ENCODE results near the gene PPP6C. TPM values are rescaled to one million over a fixed set of nuclear protein-coding genes. Genes with fewer than 3 reads are reported as not detected.

The PPP6C gene
- total and polyA plus RNA-seq, 2 experiments from 2014 or later: 31.9 to 46.4 TPM

DNA sequence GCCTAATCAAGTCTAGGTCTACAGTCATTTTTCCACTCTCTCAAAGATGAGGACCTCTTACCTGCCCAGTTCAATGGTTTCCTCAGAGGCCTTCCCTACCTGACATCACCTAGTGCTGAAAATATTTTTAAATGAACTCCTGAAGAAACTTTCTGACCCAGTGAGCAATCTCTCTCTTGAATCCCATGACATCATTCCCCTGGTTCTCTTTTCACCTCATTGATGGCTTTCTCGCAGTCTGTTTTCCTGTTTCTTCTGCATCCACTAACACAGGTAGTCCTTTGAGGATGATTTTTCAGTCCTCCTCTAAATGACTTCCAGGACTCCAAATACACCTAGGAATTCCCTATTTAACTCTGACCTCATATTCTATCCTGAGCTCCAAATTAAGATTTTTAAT, 86.6 kb downstream of the PPP6C start:
- no peak overlapping the region for H3K27ac Mint-ChIP-seq
- peaks cover 2% of the 10 kb centered on the region; the same call in 1 of the 2 replicates for H3F3A ChIP-seq (replicated peaks; ENCODE audit: low read depth)

DNA sequence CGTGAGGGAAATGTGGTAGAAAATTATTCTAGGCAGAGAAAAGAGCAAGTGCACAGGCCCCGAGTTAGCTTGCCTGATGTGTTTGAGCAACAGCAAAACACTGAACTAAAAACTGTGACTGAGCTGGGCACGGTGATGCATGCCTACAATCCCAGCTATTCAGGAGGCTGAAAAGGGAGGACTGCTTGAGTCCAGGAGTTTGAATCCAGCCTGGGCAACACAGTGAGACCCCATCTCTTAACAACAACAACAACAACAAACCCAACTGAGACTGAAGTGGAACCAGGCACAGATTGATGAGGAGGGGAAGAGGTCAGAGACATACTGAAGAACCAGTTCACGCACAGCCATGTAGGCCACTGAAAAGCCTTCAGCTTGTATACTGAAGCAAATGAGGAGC, 88.8 kb downstream of the PPP6C start:
- H3K4me3 ChIP-seq: no peak overlapping the region
- peaks cover 14% of the 10 kb centered on the region; the same call in 1 of the 2 replicates for H4K20me1 ChIP-seq (replicated peaks; ENCODE audit: insufficient read depth)
- Mint-ChIP-seq H3K9me3 (no peaks in the 10 kb centered on the region; the same call in 2 of the 3 replicates), H3K4me3 (no peak overlapping the region), H3K4me1 (peaks cover 4% of the 10 kb centered on the region; the same call in 1 of the 3 replicates), H3K36me3 (ENCODE audit: low read depth) (peaks cover 14% of the 10 kb centered on the region), H3K27me3 (ENCODE audit: insufficient read depth, low read depth, poor library complexity) (peaks cover 3% of the 10 kb centered on the region), H3K27ac (no peak overlapping the region)
- no peak overlapping the region for H2AFZ ChIP-seq
- DNase-seq (ENCODE audit: low spot score): no peak
- no peak overlapping the region for H3K4me2 ChIP-seq
- no peak overlapping the region for H3K27ac ChIP-seq (ENCODE audit: low read depth)
- H3K9me2 ChIP-seq (ENCODE audit: insufficient read depth): no peaks in the 10 kb centered on the region
- H3F3A ChIP-seq (replicated peaks; ENCODE audit: low read depth): peaks cover 2% of the 10 kb centered on the region; the same call in 1 of the 2 replicates
- TF ChIP-seq, protein P1, sequence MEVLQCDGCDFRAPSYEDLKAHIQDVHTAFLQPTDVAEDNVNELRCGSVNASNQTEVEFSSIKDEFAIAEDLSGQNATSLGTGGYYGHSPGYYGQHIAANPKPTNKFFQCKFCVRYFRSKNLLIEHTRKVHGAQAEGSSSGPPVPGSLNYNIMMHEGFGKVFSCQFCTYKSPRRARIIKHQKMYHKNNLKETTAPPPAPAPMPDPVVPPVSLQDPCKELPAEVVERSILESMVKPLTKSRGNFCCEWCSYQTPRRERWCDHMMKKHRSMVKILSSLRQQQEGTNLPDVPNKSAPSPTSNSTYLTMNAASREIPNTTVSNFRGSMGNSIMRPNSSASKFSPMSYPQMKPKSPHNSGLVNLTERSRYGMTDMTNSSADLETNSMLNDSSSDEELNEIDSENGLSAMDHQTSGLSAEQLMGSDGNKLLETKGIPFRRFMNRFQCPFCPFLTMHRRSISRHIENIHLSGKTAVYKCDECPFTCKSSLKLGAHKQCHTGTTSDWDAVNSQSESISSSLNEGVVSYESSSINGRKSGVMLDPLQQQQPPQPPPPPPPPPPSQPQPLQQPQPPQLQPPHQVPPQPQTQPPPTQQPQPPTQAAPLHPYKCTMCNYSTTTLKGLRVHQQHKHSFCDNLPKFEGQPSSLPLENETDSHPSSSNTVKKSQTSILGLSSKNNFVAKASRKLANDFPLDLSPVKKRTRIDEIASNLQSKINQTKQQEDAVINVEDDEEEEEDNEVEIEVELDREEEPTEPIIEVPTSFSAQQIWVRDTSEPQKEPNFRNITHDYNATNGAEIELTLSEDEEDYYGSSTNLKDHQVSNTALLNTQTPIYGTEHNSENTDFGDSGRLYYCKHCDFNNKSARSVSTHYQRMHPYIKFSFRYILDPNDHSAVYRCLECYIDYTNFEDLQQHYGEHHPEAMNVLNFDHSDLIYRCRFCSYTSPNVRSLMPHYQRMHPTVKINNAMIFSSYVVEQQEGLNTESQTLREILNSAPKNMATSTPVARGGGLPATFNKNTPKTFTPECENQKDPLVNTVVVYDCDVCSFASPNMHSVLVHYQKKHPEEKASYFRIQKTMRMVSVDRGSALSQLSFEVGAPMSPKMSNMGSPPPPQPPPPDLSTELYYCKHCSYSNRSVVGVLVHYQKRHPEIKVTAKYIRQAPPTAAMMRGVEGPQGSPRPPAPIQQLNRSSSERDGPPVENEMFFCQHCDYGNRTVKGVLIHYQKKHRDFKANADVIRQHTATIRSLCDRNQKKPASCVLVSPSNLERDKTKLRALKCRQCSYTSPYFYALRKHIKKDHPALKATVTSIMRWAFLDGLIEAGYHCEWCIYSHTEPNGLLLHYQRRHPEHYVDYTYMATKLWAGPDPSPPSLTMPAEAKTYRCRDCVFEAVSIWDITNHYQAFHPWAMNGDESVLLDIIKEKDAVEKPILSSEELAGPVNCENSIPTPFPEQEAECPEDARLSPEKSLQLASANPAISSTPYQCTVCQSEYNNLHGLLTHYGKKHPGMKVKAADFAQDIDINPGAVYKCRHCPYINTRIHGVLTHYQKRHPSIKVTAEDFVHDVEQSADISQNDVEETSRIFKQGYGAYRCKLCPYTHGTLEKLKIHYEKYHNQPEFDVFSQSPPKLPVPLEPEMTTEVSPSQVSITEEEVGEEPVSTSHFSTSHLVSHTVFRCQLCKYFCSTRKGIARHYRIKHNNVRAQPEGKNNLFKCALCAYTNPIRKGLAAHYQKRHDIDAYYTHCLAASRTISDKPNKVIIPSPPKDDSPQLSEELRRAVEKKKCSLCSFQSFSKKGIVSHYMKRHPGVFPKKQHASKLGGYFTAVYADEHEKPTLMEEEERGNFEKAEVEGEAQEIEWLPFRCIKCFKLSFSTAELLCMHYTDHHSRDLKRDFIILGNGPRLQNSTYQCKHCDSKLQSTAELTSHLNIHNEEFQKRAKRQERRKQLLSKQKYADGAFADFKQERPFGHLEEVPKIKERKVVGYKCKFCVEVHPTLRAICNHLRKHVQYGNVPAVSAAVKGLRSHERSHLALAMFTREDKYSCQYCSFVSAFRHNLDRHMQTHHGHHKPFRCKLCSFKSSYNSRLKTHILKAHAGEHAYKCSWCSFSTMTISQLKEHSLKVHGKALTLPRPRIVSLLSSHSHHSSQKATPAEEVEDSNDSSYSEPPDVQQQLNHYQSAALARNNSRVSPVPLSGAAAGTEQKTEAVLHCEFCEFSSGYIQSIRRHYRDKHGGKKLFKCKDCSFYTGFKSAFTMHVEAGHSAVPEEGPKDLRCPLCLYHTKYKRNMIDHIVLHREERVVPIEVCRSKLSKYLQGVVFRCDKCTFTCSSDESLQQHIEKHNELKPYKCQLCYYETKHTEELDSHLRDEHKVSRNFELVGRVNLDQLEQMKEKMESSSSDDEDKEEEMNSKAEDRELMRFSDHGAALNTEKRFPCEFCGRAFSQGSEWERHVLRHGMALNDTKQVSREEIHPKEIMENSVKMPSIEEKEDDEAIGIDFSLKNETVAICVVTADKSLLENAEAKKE (CRISPR knock-in tag; IDR thresholded peaks at IDR 0.05): no peak
- TF ChIP-seq REST (IDR thresholded peaks at IDR 0.05; ENCODE audit: unreplicated experiment) (no peak), POLR2AphosphoS5 (IDR thresholded peaks at IDR 0.05; ENCODE audit: low read depth) (no peak), EZH2 (IDR thresholded peaks at IDR 0.05; ENCODE audit: low read depth, unreplicated experiment) (no peak), CREB1 (CRISPR knock-in tag; IDR thresholded peaks at IDR 0.05; ENCODE audit: low read depth) (no peak)
- no peak for ATAC-seq
- H3K4me1 ChIP-seq (ENCODE audit: insufficient read depth): no peaks in the 10 kb centered on the region
- no peaks in the 10 kb centered on the region; the same call in 1 of the 2 replicates for H3K36me3 ChIP-seq (ENCODE audit: insufficient read depth)
- no peaks in the 10 kb centered on the region for H3K27me3 ChIP-seq (ENCODE audit: insufficient read depth)
- peaks cover 50% of the 10 kb centered on the region for H3K79me2 ChIP-seq (replicated peaks; ENCODE audit: insufficient read depth)

More for the DNA sequence above, 86.6 kb downstream of the PPP6C start:
- Histone ChIP-seq H4K20me1 (replicated peaks; ENCODE audit: insufficient read depth) (peaks cover 14% of the 10 kb centered on the region; the same call in 1 of the 2 replicates), H3K4me1 (ENCODE audit: insufficient read depth) (no peaks in the 10 kb centered on the region), H3K4me2 (no peak overlapping the region), H3K79me2 (replicated peaks; ENCODE audit: insufficient read depth) (peaks cover 41% of the 10 kb centered on the region), H3K9me2 (ENCODE audit: insufficient read depth) (no peaks in the 10 kb centered on the region), H3K36me3 (ENCODE audit: insufficient read depth) (no peaks in the 10 kb centered on the region), H3K27me3 (ENCODE audit: insufficient read depth) (no peaks in the 10 kb centered on the region), H3K27ac (ENCODE audit: low read depth) (no peak overlapping the region), H3K4me3 (no peak overlapping the region), H2AFZ (no peak overlapping the region)
- Mint-ChIP-seq H3K9me3 (peaks cover 3% of the 10 kb centered on the region; the same call in 2 of the 3 replicates), H3K27me3 (ENCODE audit: insufficient read depth, low read depth, poor library complexity) (peaks cover 3% of the 10 kb centered on the region), H3K4me3 (no peak overlapping the region), H3K4me1 (peaks cover 4% of the 10 kb centered on the region; the same call in 1 of the 3 replicates), H3K36me3 (ENCODE audit: low read depth) (peaks cover 8% of the 10 kb centered on the region; the same call in 2 of the 3 replicates)
- TF ChIP-seq CREB1 (CRISPR knock-in tag; IDR thresholded peaks at IDR 0.05; ENCODE audit: low read depth): no peak
- DNase-seq (ENCODE audit: low spot score) (no peak), ATAC-seq (no peak)
